Measurements from ENCODE around the gene ATP8A2. TPM values are rescaled to one million over a fixed set of nuclear protein-coding genes. Genes with fewer than 3 reads are reported as not detected.

ATP8A2 gene
- total and polyA plus RNA-seq, 3 donors from 2014 or later, result 14.2 to 38.3 (median 16.5) TPM

- WGBS, 2 donors, result 85 to 89% methylated on average over 4 of the region's 4 CpGs
- DNase-seq, result no peak
- no peaks in the 10 kb centered on the region for H3K9me3 ChIP-seq
- intact Hi-C loops (cut with DNase I; ENCODE audit: low total_unique reads), result no loop called here
- no peaks in the 10 kb centered on the region for H3K36me3 ChIP-seq (ENCODE audit: low read depth, missing control alignments)
- no peak for TF ChIP-seq CTCF (IDR thresholded peaks at IDR 0.05)
- no peak for TF ChIP-seq POLR2A (IDR thresholded peaks at IDR 0.05)
- no peak overlapping the region for H3K27ac ChIP-seq
- no peak overlapping the region for H3K4me3 ChIP-seq
- no peaks in the 10 kb centered on the region for H3K27me3 ChIP-seq
- no peaks in the 10 kb centered on the region for H3K4me1 ChIP-seq
These were observed 538.5 kb downstream of the ATP8A2 start for GRCh38 chr13:25910243-25910642.

GRCh38 chr13:25910991-25911419, 539.2 kb downstream of the ATP8A2 start:
- DNase-seq, result no peak
- Histone ChIP-seq H3K36me3 (ENCODE audit: low read depth, missing control alignments) (no peaks in the 10 kb centered on the region), H3K9me3 (no peaks in the 10 kb centered on the region), H3K4me1 (no peaks in the 10 kb centered on the region), H3K27me3 (no peaks in the 10 kb centered on the region), H3K4me3 (no peak overlapping the region), H3K27ac (no peak overlapping the region)
- intact Hi-C loops (cut with DNase I; ENCODE audit: low total_unique reads), result no loop called here
- TF ChIP-seq POLR2A (IDR thresholded peaks at IDR 0.05) (no peak), CTCF (IDR thresholded peaks at IDR 0.05) (no peak)

- no peak for TF ChIP-seq CTCF (IDR thresholded peaks at IDR 0.05)
- intact Hi-C loops (cut with DNase I; ENCODE audit: low total_unique reads), result no loop called here
These were observed 541.2 kb downstream of the ATP8A2 start for GRCh38 chr13:25912961-25913360.

GRCh38 chr13:25915840-25916518, 544.2 kb downstream of the ATP8A2 start:
- Histone ChIP-seq H3K4me3 (no peak overlapping the region), H3K9me3 (no peaks in the 10 kb centered on the region), H3K4me1 (no peaks in the 10 kb centered on the region), H3K27ac (no peak overlapping the region), H3K36me3 (ENCODE audit: low read depth, missing control alignments) (no peaks in the 10 kb centered on the region), H3K27me3 (no peaks in the 10 kb centered on the region)
- DNase-seq, result no peak
- TF ChIP-seq POLR2A (IDR thresholded peaks at IDR 0.05) (no peak), CTCF (IDR thresholded peaks at IDR 0.05) (no peak)
- WGBS, 2 donors, result 89 to 90% methylated on average over 11 to 12 of the region's 12 CpGs
- intact Hi-C loops (cut with DNase I; ENCODE audit: low total_unique reads), result no loop called here

More at GRCh38 chr13:25912961-25913360, 541.2 kb downstream of the ATP8A2 start:
- Histone ChIP-seq H3K4me3 (no peak overlapping the region), H3K27ac (no peak overlapping the region), H3K9me3 (no peaks in the 10 kb centered on the region), H3K4me1 (no peaks in the 10 kb centered on the region), H3K27me3 (no peaks in the 10 kb centered on the region), H3K36me3 (ENCODE audit: low read depth, missing control alignments) (no peaks in the 10 kb centered on the region)
- no peak for DNase-seq
- 89 to 91% methylated on average over 4 of the region's 4 CpGs for WGBS, 2 donors

GRCh38 chr13:25920277-25920676, 548.5 kb downstream of the ATP8A2 start:
- Histone ChIP-seq H3K9me3 (no peaks in the 10 kb centered on the region), H3K4me1 (no peaks in the 10 kb centered on the region), H3K27me3 (no peaks in the 10 kb centered on the region), H3K27ac (no peak overlapping the region), H3K36me3 (ENCODE audit: low read depth, missing control alignments) (no peaks in the 10 kb centered on the region), H3K4me3 (no peak overlapping the region)
- TF ChIP-seq CTCF (IDR thresholded peaks at IDR 0.05) (no peak), POLR2A (IDR thresholded peaks at IDR 0.05) (no peak)
- intact Hi-C loops (cut with DNase I; ENCODE audit: low total_unique reads), result no loop called here
- DNase-seq, result no peak
- WGBS, 2 donors, result 90 to 93% methylated on average over 4 of the region's 4 CpGs

Data from testis (tissue), 3 donors.